ENCODE measurements around the gene CNTNAP5.

CNTNAP5 gene

GRCh38 chr2:124162256-124162655 is 137.2 kb downstream of the CNTNAP5 start:
- DNase-seq = no peak

DNA sequence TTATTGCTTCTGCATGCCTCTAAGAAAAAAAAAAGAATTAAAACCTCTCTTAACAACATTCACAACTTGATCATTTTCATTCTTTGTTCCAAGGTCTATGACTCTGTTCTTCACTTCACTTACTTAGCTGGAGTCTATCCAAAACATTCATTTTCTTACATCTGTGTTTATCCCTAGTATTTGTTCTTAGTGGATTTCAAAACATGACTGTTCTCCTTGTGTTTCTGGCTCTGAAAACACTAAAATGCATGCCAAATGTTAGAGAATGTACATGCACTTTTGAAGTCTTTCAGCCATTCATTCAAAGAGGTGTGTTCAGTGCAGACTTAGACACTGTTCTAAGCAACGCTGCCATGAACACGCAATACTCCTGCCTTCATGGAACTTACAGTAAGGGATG is 138.8 kb downstream of the CNTNAP5 start:
- DNase-seq = no peak

DNA sequence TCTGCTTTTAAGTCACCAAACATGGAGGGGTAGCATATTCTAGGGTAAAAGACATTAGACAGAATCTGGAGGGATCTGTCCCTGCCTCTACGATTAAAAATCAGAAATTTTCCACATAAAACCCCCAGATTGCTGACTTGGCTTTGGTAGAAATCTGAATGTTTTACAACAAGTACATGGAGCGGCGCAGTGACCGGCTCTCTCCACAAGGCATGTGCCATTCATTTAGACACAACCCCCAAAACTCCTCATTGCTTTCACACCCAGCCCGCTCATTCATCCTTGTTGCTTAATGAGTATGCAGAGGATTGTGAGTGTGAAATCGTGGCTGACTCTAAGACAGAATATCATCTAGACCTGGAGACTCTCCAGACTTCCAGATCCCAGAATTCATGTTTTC is 140.6 kb downstream of the CNTNAP5 start:
- DNase-seq = no peak

- no peak for DNase-seq
Measured at GRCh38 chr2:124171472-124172063, 146.5 kb downstream of the CNTNAP5 start.

DNA sequence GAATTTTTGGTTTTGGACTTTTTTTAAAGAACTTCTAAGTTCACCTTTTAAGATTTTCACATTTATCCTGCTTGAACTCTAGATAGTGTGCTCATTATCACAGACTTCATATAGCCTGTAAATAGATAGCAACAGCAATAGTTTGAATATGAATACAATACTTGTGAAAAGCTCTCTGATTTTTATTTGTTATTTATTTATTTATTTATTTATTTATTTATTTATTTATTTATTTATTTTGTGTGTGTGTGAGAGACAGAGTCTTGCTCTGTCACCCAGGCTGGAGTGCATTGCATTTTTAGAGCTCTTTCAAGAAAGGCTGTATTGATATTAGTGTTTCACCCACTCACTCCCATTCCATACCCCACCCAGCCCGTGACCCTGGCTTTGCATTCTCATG is 153.6 kb downstream of the CNTNAP5 start:
- no peak for DNase-seq

DNA sequence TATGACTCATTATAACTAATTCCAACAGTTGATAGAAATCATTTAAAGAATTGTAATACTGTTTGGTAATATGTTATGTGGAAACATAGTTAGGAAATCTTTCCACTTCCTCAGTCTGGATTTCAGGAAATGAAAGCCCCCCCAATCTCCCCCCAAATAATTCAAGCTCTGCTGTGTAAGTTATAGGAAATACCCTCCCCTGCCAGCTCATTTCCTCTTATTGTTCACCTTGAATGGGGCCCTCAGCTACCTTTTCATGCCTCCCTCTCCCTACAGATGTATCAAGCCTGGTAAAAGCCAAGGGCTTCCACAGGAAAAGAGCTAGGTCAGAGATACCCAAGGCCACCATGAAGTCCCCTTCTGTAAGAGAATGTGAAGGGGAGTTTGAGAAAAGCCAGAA is 155.5 kb downstream of the CNTNAP5 start:
- no peak for DNase-seq

DNA sequence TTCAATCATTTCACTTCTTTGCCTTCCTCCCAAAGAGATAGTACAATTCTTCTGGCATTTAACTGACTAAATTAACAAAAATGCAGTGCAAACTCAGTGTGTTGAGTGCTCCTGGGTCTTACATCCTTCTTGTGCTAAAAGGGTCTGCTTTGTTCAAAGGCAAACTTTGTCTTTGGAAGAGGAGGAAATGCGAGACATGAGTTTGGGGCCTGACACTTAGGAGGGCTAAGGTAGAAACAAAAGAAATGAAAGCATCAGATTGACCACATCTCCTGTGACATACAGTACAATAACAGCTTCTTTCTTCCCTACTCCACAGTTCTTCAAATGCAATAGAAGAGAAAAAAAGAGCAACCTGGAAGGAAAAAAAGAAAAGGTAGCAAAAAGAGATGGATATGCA is 161.7 kb downstream of the CNTNAP5 start:
- DNase-seq = no peak

DNA sequence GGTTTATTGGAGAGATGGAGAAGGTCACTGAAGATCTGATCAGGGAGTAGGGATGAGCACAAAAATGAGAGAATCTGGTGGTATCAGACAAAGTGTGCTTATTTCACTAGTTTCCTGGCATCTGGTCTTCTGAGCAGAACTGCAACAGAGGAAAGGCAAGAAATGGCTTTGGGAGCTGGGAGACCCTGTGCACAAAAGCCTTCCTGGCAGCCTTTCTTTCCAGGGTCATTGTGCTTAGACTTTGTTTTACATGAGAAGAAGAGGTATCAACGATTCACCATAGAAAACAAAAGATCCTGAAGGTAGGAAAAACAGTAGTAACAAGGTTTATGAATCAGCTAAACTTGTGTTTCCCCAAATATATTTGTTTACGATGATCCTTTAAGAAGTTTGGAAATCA is 162.9 kb downstream of the CNTNAP5 start:
- no peak for DNase-seq

GRCh38 chr2:124193706-124194105 is 168.6 kb downstream of the CNTNAP5 start:
- DNase-seq = no peak

DNA sequence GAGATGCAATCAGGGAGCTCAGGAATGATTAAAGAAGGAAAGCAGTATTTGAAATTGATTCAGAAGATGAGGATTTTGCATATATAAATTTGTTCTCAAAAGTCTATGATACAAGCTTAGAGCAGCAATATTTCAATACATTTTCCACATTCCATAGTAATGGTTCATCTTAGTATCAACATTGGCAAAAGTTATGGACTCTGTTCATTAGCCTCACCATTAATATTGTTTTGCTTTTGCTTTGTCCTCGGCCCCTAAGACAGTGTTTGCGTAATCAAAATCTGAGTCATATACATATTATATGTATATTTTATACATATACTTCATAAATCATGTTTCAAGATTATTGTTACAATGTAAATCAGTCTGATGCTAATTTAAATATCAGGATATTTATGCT is 176.6 kb downstream of the CNTNAP5 start:
- DNase-seq = no peak

- DNase-seq = no peak
Measured at GRCh38 chr2:124209441-124209840, 184.4 kb downstream of the CNTNAP5 start.

- DNase-seq = no peak
Measured at GRCh38 chr2:124211461-124211860, 186.4 kb downstream of the CNTNAP5 start.

DNA sequence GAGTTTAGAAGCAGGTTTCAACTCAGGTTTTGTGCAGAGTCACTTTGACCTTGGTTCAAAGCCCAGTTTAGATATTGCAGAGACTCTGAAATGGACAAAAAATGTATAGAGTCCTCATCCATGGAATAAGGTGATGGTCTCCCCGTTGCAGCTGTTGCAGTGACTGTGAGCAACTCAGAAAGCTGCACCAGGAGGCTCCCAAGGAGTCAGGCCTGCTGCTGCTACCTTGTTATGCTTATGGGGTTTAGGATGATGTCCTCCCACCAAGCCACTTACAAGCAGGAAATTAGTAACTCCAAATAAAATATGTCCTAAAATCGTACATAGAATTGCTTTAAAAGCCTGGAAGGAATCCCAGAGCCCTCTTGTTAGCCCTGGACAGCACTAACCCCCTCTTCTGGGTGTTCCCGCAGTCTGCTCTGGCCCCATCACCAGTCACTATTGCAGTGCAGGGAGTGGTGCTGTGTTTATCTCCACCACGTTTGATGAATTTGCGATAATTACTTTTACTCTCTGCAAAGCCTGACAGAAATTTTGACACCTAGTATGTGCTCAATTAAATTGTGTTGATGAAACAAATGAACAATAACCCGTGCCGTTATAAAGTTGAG is 189.0 kb downstream of the CNTNAP5 start:
- no peak for DNase-seq

DNA sequence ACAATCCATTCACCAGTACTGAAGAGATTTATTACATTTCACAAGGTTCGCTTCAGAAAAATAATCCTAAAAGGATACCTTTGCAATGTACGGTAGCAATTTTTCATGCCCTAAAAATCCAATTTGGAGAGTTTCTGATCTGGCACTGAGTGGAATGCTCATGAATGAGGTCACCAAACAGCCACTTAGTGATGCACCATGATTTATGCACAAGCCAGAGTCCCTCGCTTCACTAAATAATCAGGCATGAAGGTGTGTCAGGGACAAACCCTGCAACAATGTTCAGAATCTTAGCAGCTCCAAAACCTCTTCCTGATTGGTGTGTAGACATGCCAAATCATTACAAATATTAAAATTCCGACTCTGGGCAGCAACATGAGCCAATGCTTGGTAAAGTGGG is 221.1 kb downstream of the CNTNAP5 start:
- DNase-seq = no peak

GRCh38 chr2:124248386-124248785 is 223.3 kb downstream of the CNTNAP5 start:
- DNase-seq = no peak

DNA sequence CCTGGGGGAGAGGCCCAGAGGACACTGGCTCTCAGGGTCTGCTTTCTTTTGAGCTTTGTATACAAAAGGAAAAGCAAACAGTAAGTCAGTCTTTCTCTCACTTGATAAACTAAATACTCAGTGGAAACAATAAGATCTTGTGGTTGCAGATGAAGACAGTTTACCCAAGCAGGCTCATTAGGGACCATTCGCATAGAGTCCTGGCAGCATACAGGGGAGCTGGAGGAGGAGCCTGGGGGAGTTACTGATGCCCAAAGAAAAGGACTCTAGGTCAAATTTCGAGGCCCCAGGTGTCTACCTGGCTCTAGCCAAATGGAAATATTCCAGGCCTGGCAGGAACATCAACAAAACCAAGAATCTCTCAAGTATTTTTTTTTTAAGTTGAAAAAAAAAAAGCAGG is 225.3 kb downstream of the CNTNAP5 start:
- DNase-seq = no peak

DNA sequence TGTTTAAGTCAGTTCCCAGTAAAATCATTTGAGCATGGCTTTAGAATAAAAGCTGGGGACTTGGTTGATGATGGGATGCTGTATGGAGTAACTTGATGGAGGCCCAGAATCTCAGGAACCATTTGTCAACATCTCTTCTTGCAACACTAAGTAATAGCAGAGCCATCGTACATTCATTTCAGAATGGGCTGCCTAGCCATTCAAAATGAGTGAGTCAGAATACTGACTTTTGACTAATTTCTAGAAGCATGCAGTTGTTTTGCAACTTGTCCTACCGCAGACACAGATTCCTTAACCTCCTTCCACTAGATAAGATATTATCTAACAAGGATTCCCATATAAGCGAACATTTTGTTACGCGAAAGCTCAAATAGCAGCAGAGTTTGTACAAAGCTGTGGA is 229.5 kb downstream of the CNTNAP5 start:
- DNase-seq = no peak

- DNase-seq = no peak
Measured at GRCh38 chr2:124257120-124257519, 232.0 kb downstream of the CNTNAP5 start.

DNA sequence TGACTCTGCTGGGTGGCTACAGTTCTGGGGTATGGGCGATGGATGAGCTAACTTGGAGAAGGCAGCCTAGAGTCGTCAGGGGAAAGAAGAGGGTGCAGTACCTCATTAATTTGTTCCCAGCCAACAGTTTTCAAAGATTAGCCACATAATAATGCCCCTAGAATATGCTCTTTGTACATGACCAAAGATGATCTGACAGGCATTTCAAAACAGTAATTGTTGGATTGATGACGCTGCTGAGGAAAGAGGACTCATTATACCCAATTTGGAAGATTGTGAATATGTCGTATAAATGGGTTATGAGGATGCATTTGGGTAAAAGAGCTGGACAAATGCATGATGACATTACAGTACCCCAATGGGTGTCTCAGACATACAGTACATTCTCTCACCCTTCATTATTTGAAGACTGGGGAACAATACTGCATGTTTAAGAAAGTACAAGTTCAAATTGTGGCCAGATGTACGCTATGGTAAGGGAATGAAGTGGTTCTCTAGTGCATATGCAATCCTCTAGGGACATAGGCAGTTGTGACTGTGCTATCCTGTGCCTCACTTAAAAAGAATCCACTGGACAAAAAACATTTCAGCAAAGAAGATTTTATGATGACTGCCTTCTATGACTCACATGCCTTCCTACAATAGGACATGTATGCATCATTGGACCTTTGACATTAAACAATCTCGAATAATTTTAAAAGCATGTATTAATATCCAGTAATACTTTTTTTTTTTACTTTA is 233.2 kb downstream of the CNTNAP5 start:
- DNase-seq = no peak

- DNase-seq = no peak
Measured at GRCh38 chr2:124261456-124261855, 236.4 kb downstream of the CNTNAP5 start.

DNA sequence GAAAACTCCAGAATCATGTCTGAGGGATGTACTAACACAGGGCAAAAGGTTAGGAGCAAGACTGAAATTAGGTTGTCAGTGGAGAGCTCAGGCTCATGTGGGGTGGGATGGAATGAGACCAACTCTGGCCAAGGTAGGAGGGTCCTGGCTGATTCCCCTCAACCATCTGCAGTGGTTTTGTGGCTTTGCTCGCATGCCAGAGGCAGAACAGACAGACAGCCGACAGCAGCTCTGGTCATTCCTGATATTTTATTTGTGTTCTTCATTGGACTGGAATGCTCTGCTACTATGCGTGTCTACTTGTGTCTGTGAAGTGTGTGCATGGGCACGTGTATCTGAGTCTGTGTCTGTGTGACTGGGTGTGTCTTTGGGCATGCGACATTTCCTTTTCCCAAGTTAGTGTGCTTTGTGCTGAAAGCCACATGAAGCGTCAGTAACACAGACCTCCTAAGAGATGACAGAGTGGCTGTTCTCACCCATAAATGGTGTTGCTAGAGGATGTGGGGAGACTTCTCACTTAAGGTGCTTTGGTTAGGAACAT is 239.5 kb downstream of the CNTNAP5 start:
- no peak for DNase-seq

DNA sequence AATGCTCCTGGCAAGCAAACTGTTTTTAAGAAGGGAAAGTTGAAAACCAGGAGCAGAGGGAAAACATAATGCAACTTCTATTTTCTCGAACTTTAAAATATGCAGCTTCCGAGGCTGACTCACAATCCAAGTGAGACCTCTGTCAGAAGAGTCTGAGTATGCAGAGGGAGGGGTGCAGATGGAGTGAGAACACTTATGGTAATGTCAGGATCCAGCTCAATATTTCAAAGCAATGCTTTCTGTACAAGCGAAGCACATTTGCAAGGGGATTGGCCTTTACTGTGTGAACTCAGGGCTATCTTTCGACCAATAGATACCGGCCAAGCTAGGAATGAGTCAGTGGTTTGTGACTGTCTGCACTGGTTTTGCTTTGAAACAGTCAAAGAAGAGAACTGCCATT is 242.7 kb downstream of the CNTNAP5 start:
- no peak for DNase-seq

GRCh38 chr2:124269348-124269747 is 244.3 kb downstream of the CNTNAP5 start:
- DNase-seq = no peak

DNA sequence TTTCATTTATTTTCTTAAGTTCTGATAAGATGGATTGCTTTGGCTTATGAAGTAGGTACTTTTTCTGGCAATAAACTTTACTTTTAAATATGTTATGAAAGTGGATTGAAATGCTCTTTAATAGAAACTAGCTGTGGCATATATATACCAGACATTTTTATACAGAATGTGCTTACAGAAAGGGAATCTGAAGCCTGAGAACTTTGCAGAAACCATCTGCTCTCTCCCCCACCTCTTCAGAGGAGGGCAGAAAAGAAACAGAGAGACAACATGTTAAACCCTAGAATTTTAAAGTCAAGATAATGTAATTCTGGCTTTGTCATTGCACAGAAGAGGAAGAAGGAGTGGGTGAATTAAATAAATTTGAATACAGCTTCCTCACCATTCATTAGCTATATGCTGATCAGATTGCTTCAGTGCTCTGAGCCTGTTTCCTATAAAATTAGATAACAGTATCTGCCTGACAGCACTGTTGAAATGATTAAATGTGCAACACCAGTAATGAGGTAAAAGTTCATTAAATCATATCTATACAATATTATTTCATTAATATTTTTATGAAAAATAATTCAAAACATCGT is 247.3 kb downstream of the CNTNAP5 start:
- DNase-seq = no peak

All from cerebellar nuclear complex (tissue), 1 donor.